Erythroblast (primary cell): ENCODE results near the gene EMX2.

Source experiments
- GATA1 ChIP-seq: IDR thresholded peaks from 2 replicates; pipeline ENCODE4 v1.6.1; 2011; ENCODE audit warnings: low read depth, mild to moderate bottlenecking, control low read depth, low read length, moderate library complexity
- POLR2A ChIP-seq: IDR thresholded peaks from 2 replicates; pipeline ENCODE4 v1.6.1; 2011; ENCODE audit warnings: mild to moderate bottlenecking, low read length

- TF ChIP-seq POLR2A: no peak
- TF ChIP-seq GATA1: no peak
Measured at GRCh38 chr10:117534321-117535297, 7.9 kb upstream of the EMX2 start.
